H9 (cell line): ENCODE measurements around the gene CDC42EP4. TPM values are rescaled to one million over a fixed set of nuclear protein-coding genes. Genes with fewer than 3 reads are reported as not detected.

Source experiments
- DNase-seq: peaks from one replicate; pipeline ENCODE4 v3.0.0-alpha.2; 2017
- H2AFZ ChIP-seq: one replicate; pipeline ENCODE4 v1.6.1; 2013; ENCODE audit warnings: mild to moderate bottlenecking, low read length, control low read depth, moderate library complexity
- H2AK5ac ChIP-seq: 2 replicates; pipeline ENCODE4 v1.6.1; 2013; ENCODE audit warnings: low read length, control low read depth, mixed read lengths; ENCODE audit not compliant: insufficient read length
- H2BK120ac ChIP-seq: one replicate; pipeline ENCODE4 v1.6.1; 2013; ENCODE audit warnings: low read depth, mild to moderate bottlenecking, low read length, control low read depth, inconsistent platforms; ENCODE audit not compliant: poor library complexity, severe bottlenecking
- H2BK12ac ChIP-seq: 2 replicates; pipeline ENCODE4 v1.6.1; 2013; ENCODE audit warnings: low read length, control low read depth, mixed read lengths, low read depth; ENCODE audit not compliant: insufficient read length
- H2BK15ac ChIP-seq: 2 replicates; pipeline ENCODE4 v1.6.1; 2013; ENCODE audit warnings: low read depth, low read length, control low read depth
- H2BK20ac ChIP-seq: one replicate; pipeline ENCODE4 v1.6.1; 2013; ENCODE audit warnings: low read depth, mild to moderate bottlenecking, low read length, control low read depth, inconsistent platforms; ENCODE audit not compliant: poor library complexity, severe bottlenecking
- H2BK5ac ChIP-seq: 2 replicates; pipeline ENCODE4 v1.6.1; 2013; ENCODE audit warnings: low read length, control low read depth, mixed read lengths; ENCODE audit not compliant: insufficient read length
- H3K14ac ChIP-seq: 2 replicates; pipeline ENCODE4 v1.6.1; 2013; ENCODE audit warnings: low read length, control low read depth; ENCODE audit not compliant: insufficient read depth
- H3K18ac ChIP-seq: 2 replicates; pipeline ENCODE4 v1.6.1; 2013; ENCODE audit warnings: low read depth, mild to moderate bottlenecking, mixed read lengths, low read length, control low read depth; ENCODE audit not compliant: insufficient read length
- H3K23ac ChIP-seq: 2 replicates; pipeline ENCODE4 v1.6.1; 2013; ENCODE audit warnings: low read length, control low read depth, mixed read lengths, low read depth; ENCODE audit not compliant: insufficient read length
- H3K23me2 ChIP-seq: 2 replicates; pipeline ENCODE4 v1.6.1; 2013; ENCODE audit warnings: low read depth, mild to moderate bottlenecking, mixed read lengths, low read length, control low read depth; ENCODE audit not compliant: insufficient read length, poor library complexity, severe bottlenecking
- H3K27ac ChIP-seq: 2 replicates; pipeline ENCODE4 v1.5.1; 2013; ENCODE audit warnings: low read length, control low read depth, mixed read lengths, low read depth; ENCODE audit not compliant: insufficient read length
- H3K27me3 ChIP-seq: 2 replicates; pipeline ENCODE4 v1.6.1; 2013; ENCODE audit warnings: low read length, control low read depth, inconsistent platforms; ENCODE audit not compliant: insufficient read depth
- H3K4ac ChIP-seq: 2 replicates; pipeline ENCODE4 v1.6.1; 2013; ENCODE audit warnings: low read depth, mild to moderate bottlenecking, control low read depth, inconsistent platforms, low read length, moderate library complexity
- H3K4me1 ChIP-seq: 2 replicates; pipeline ENCODE4 v1.6.1; 2013; ENCODE audit warnings: low read length, control low read depth, inconsistent platforms; ENCODE audit not compliant: insufficient read depth
- H3K4me2 ChIP-seq: 2 replicates; pipeline ENCODE4 v1.6.1; 2013; ENCODE audit warnings: low read length, control low read depth, mixed read lengths; ENCODE audit not compliant: insufficient read length, insufficient read depth
- H3K56ac ChIP-seq: 2 replicates; pipeline ENCODE4 v1.6.1; 2013; ENCODE audit warnings: low read depth, mild to moderate bottlenecking, mixed read lengths, low read length, control low read depth; ENCODE audit not compliant: insufficient read length
- H3K79me1 ChIP-seq: 2 replicates; pipeline ENCODE4 v1.6.1; 2013; ENCODE audit warnings: low read depth, mild to moderate bottlenecking, moderate library complexity, low read length, control low read depth, inconsistent platforms; ENCODE audit not compliant: insufficient read depth, poor library complexity, severe bottlenecking
- H3K79me2 ChIP-seq: 2 replicates; pipeline ENCODE4 v1.6.1; 2013; ENCODE audit warnings: low read length, control low read depth, inconsistent platforms; ENCODE audit not compliant: insufficient read depth
- H3K9ac ChIP-seq: 2 replicates; pipeline ENCODE4 v1.6.1; 2013; ENCODE audit warnings: low read length, control low read depth, mixed read lengths; ENCODE audit not compliant: insufficient read length; ENCODE audit errors: extremely low read depth
- H3K9me3 ChIP-seq: one replicate; pipeline ENCODE4 v1.6.1; 2013; ENCODE audit warnings: low read depth, low read length, inconsistent platforms; ENCODE audit not compliant: control insufficient read depth
- H3T11ph ChIP-seq: one replicate; pipeline ENCODE4 v1.6.1; 2013; ENCODE audit warnings: mild to moderate bottlenecking, low read length, control low read depth, inconsistent platforms
- H4K20me1 ChIP-seq: one replicate; pipeline ENCODE4 v1.6.1; 2013; ENCODE audit not compliant: control insufficient read depth, insufficient read length, insufficient read depth
- H4K5ac ChIP-seq: 2 replicates; pipeline ENCODE4 v1.6.1; 2013; ENCODE audit warnings: low read depth, mild to moderate bottlenecking, mixed read lengths, low read length, control low read depth; ENCODE audit not compliant: insufficient read length
- H4K8ac ChIP-seq: replicated peaks from 2 replicates; pipeline ENCODE4 v1.6.1; 2013; ENCODE audit warnings: low read length, control low read depth, mixed read lengths, low read depth; ENCODE audit not compliant: insufficient read length
- H4K91ac ChIP-seq: 2 replicates; pipeline ENCODE4 v1.6.1; 2013; ENCODE audit warnings: low read depth, mild to moderate bottlenecking, moderate library complexity, mixed read lengths, low read length, control low read depth; ENCODE audit not compliant: insufficient read length
- H3K27ac Mint-ChIP-seq, 3 experiments: 2 replicates in 2 of 3; 3 replicates in 1 of 3; pipeline ENCODE4 v1.8.0; 2020 to 2021; ENCODE audit warnings: mixed read lengths in 3 of 3, mild to moderate bottlenecking in 1 of 3, moderate library complexity in 1 of 3
- H3K27me3 Mint-ChIP-seq: 2 replicates; pipeline ENCODE4 v1.8.0; 2021; ENCODE audit warnings: low read depth, mild to moderate bottlenecking, moderate library complexity, mixed read lengths
- H3K36me3 Mint-ChIP-seq, 3 experiments: 2 replicates in 2 of 3; 3 replicates in 1 of 3; pipeline ENCODE4 v1.8.0; 2020 to 2021; ENCODE audit warnings: low read depth in 3 of 3, mixed read lengths in 3 of 3; ENCODE audit not compliant: insufficient read depth in 1 of 3
- H3K4me1 Mint-ChIP-seq, 2 experiments: 2 replicates each; pipeline ENCODE4 v1.8.0; 2020; ENCODE audit warnings: mixed read lengths in 2 of 2
- H3K4me3 Mint-ChIP-seq, 2 experiments: 2 replicates in 1 of 2; 3 replicates in 1 of 2; pipeline ENCODE4 v1.8.0; 2020 to 2021; ENCODE audit warnings: mild to moderate bottlenecking in 2 of 2, mixed read lengths in 2 of 2, moderate library complexity in 1 of 2
- H3K9me3 Mint-ChIP-seq, 2 experiments: 2 replicates in 1 of 2; 3 replicates in 1 of 2; pipeline ENCODE4 v1.8.0; 2020; ENCODE audit warnings: mild to moderate bottlenecking in 2 of 2, mixed read lengths in 2 of 2, moderate library complexity in 1 of 2
- WGBS: extraction: QIAGEN DNeasy Blood & Tissue Kit; methylation state at CpG from one replicate; pipeline ENCODE4 v1.1.7; 2013; ENCODE audit warnings: missing lambda C conversion rate, low lambda C conversion rate, mixed read lengths; ENCODE audit not compliant: insufficient read length; ENCODE audit errors: extremely low coverage; 5-methylcytosine and 5-hydroxymethylcytosine counted together
- total RNA-seq: library from RNA; stranded (reverse); gene quantifications from 2 replicates; pipeline ENCODE4 v1.2.1, GENCODE V29; 2021
- TF ChIP-seq, protein P1 (sequence below): fragments of 200-600 bp; sonication (generic); conservative IDR thresholded peaks from 3 replicates; pipeline ENCODE4 v1.8.0; 2021; ENCODE audit warnings: antibody characterized with exemption, mild to moderate bottlenecking

CDC42EP4 gene
- total RNA-seq, 1 experiment from 2014 or later = 27.1 TPM

DNA sequence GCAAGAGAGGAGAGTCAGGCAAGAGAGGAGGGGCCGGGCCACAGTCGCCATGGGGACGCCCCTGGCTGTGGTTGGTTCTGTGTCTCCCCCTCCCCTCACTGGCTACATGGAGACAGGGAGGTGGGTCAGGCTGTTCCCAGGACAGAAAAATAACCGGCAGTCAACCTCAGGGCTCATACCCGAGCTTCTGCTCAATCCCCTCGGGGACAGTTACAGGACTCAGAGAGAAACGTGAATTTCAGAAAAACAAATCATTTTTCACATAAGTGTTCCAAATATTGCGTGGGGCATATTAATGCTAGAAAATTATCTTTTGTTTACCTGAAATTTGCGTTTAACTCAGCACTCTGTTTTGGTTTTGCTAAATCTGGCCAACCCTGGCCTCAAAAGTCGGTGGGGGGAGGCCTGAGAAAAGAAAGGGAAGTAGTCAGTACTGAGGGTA lies 27.9 kb downstream of the CDC42EP4 start:
- no peak overlapping the region for H3K4ac ChIP-seq
- H3K79me1 ChIP-seq = no peaks in the 10 kb centered on the region
- H3K27me3 ChIP-seq = no peaks in the 10 kb centered on the region
- no peak overlapping the region for H2BK120ac ChIP-seq
- no peak overlapping the region for H2BK5ac ChIP-seq
- no peaks in the 10 kb centered on the region for H3K79me2 ChIP-seq
- peak; percentile 95 for DNase-seq
- TF ChIP-seq, protein P1, sequence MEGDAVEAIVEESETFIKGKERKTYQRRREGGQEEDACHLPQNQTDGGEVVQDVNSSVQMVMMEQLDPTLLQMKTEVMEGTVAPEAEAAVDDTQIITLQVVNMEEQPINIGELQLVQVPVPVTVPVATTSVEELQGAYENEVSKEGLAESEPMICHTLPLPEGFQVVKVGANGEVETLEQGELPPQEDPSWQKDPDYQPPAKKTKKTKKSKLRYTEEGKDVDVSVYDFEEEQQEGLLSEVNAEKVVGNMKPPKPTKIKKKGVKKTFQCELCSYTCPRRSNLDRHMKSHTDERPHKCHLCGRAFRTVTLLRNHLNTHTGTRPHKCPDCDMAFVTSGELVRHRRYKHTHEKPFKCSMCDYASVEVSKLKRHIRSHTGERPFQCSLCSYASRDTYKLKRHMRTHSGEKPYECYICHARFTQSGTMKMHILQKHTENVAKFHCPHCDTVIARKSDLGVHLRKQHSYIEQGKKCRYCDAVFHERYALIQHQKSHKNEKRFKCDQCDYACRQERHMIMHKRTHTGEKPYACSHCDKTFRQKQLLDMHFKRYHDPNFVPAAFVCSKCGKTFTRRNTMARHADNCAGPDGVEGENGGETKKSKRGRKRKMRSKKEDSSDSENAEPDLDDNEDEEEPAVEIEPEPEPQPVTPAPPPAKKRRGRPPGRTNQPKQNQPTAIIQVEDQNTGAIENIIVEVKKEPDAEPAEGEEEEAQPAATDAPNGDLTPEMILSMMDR = no peak
- H3K14ac ChIP-seq = no peak overlapping the region; the same call in 1 of the 2 replicates
- no peaks in the 10 kb centered on the region for H4K20me1 ChIP-seq
- H3K23me2 ChIP-seq = no peaks in the 10 kb centered on the region
- H3K4me2 ChIP-seq = no peak overlapping the region
- H3K4me1 ChIP-seq = peaks cover 3% of the 10 kb centered on the region; the same call in 1 of the 2 replicates
- H2AFZ ChIP-seq = no peak overlapping the region
- H3K18ac ChIP-seq = no peak overlapping the region
- Mint-ChIP-seq H3K27me3 (no peaks in the 10 kb centered on the region), H3K36me3 (peaks cover 2 to 9% (median 7%) of the 10 kb centered on the region in 3 experiments; a peak in 6 of 7 replicates), H3K27ac (peak overlapping the region; percentile 53 to 77 (median 55); a peak in 3 of 7 replicates), H3K4me3 (no peak overlapping the region), H3K9me3 (no peaks in the 10 kb centered on the region), H3K4me1 (peaks cover 33 to 41% of the 10 kb centered on the region in 2 experiments)
- no peak overlapping the region for H4K91ac ChIP-seq
- H3K9ac ChIP-seq = no peak overlapping the region
- H2BK12ac ChIP-seq = no peak overlapping the region
- no peaks in the 10 kb centered on the region for H3K9me3 ChIP-seq
- WGBS = no CpG with 5 or more reads among the region's 10 CpGs
- no peak overlapping the region for H3T11ph ChIP-seq
- H3K23ac ChIP-seq = no peak overlapping the region
- no peak overlapping the region for H2BK20ac ChIP-seq
- no peak overlapping the region for H2BK15ac ChIP-seq
- H4K8ac ChIP-seq = no peak overlapping the region
- H4K5ac ChIP-seq = no peak overlapping the region
- no peak overlapping the region for H3K27ac ChIP-seq
- no peak overlapping the region for H2AK5ac ChIP-seq
- H3K56ac ChIP-seq = no peak overlapping the region
